ENCODE measurements around the gene WDFY4.
"Not testable (repeated sequence)": the region's sequence is repeated elsewhere in the genome, so short reads cannot be mapped to it uniquely, and the experiment has no call there.

Gene WDFY4

GRCh38 chr10:48638158-48638557 lies 46.5 kb upstream of the WDFY4 start:
- Histone ChIP-seq H3K4me3 (ENCODE audit: low read depth, low read length) (no peak overlapping the region), H3K27me3 (ENCODE audit: control insufficient read depth, insufficient read depth, low read length) (no peaks in the 10 kb centered on the region), H3K27ac (no peak overlapping the region), H3K9ac (no peak overlapping the region), H3K9me3 (ENCODE audit: control insufficient read depth, low read length) (no peaks in the 10 kb centered on the region), H3K79me2 (no peaks in the 10 kb centered on the region), H2AFZ (no peak overlapping the region), H3K36me3 (ENCODE audit: control insufficient read depth, insufficient read depth, low read length) (no peaks in the 10 kb centered on the region), H3K4me2 (ENCODE audit: low read length) (no peak overlapping the region), H3K4me1 (no peaks in the 10 kb centered on the region)
- no peak for TF ChIP-seq CTCF (IDR thresholded peaks at IDR 0.05)

GRCh38 chr10:48638739-48639527 lies 45.7 kb upstream of the WDFY4 start:
- Histone ChIP-seq H3K27ac (no peak overlapping the region), H3K79me2 (no peaks in the 10 kb centered on the region), H3K4me1 (no peaks in the 10 kb centered on the region), H3K27me3 (ENCODE audit: control insufficient read depth, insufficient read depth, low read length) (no peaks in the 10 kb centered on the region), H3K36me3 (ENCODE audit: control insufficient read depth, insufficient read depth, low read length) (no peaks in the 10 kb centered on the region), H3K9me3 (ENCODE audit: control insufficient read depth, low read length) (no peaks in the 10 kb centered on the region), H3K9ac (no peak overlapping the region), H3K4me2 (ENCODE audit: low read length) (no peak overlapping the region), H3K4me3 (ENCODE audit: low read depth, low read length) (no peak overlapping the region), H2AFZ (no peak overlapping the region)
- TF ChIP-seq CTCF (IDR thresholded peaks at IDR 0.05): no peak

- no peak overlapping the region for H3K4me3 ChIP-seq (ENCODE audit: low read depth, low read length)
- TF ChIP-seq CTCF (IDR thresholded peaks at IDR 0.05): no peak
- no peak overlapping the region for H3K27ac ChIP-seq
- H3K9me3 ChIP-seq (ENCODE audit: control insufficient read depth, low read length): no peaks in the 10 kb centered on the region
- no peak overlapping the region for H3K4me2 ChIP-seq (ENCODE audit: low read length)
- no peaks in the 10 kb centered on the region for H3K27me3 ChIP-seq (ENCODE audit: control insufficient read depth, insufficient read depth, low read length)
- H3K36me3 ChIP-seq (ENCODE audit: control insufficient read depth, insufficient read depth, low read length): no peaks in the 10 kb centered on the region
- H3K79me2 ChIP-seq: no peaks in the 10 kb centered on the region
- no peaks in the 10 kb centered on the region for H3K4me1 ChIP-seq
- no peak overlapping the region for H3K9ac ChIP-seq
- no peak overlapping the region for H2AFZ ChIP-seq
Observed at GRCh38 chr10:48639632-48640031, 45.0 kb upstream of the WDFY4 start.

- no peak overlapping the region for H3K4me3 ChIP-seq (ENCODE audit: low read depth, low read length)
- H3K9ac ChIP-seq: no peak overlapping the region
- H3K9me3 ChIP-seq (ENCODE audit: control insufficient read depth, low read length): no peaks in the 10 kb centered on the region
- no peak overlapping the region for H3K4me2 ChIP-seq (ENCODE audit: low read length)
- no peaks in the 10 kb centered on the region for H3K36me3 ChIP-seq (ENCODE audit: control insufficient read depth, insufficient read depth, low read length)
- H3K79me2 ChIP-seq: no peaks in the 10 kb centered on the region
- no peaks in the 10 kb centered on the region for H3K27me3 ChIP-seq (ENCODE audit: control insufficient read depth, insufficient read depth, low read length)
- no peak overlapping the region for H2AFZ ChIP-seq
- no peaks in the 10 kb centered on the region for H3K4me1 ChIP-seq
- H3K27ac ChIP-seq: no peak overlapping the region
- TF ChIP-seq CTCF (IDR thresholded peaks at IDR 0.05): no peak
Observed at GRCh38 chr10:48640326-48640725, 44.3 kb upstream of the WDFY4 start.

- H3K4me1 ChIP-seq; H3K4me3 ChIP-seq (ENCODE audit: low read depth, low read length); H3K4me2 ChIP-seq (ENCODE audit: low read length); H3K27me3 ChIP-seq (ENCODE audit: control insufficient read depth, insufficient read depth, low read length); H3K79me2 ChIP-seq; H3K9ac ChIP-seq; H2AFZ ChIP-seq; H3K27ac ChIP-seq; H3K36me3 ChIP-seq (ENCODE audit: control insufficient read depth, insufficient read depth, low read length); H3K9me3 ChIP-seq (ENCODE audit: control insufficient read depth, low read length): not testable (repeated sequence)
Observed at GRCh38 chr10:48641099-48641690, 43.5 kb upstream of the WDFY4 start.
